Neural crest cell (in vitro differentiated cells): ENCODE results near the gene CCRL2. TPM values are rescaled to one million over a fixed set of nuclear protein-coding genes. Genes with fewer than 3 reads are reported as not detected.

Experiments used
- DNase-seq: peaks from one replicate; pipeline ENCODE4 v3.0.0; 2021; ENCODE audit warnings: low read depth, mixed read lengths, low spot score
- H3K27ac Mint-ChIP-seq: one replicate; pipeline ENCODE4 v1.8.0; 2021; ENCODE audit warnings: mild to moderate bottlenecking, mixed read lengths; ENCODE audit not compliant: unreplicated experiment
- H3K27me3 Mint-ChIP-seq: 2 replicates; pipeline ENCODE4 v1.8.0; 2021; ENCODE audit warnings: low read depth, mild to moderate bottlenecking, mixed read lengths
- H3K36me3 Mint-ChIP-seq: 2 replicates; pipeline ENCODE4 v1.8.0; 2021; ENCODE audit warnings: low read depth, mild to moderate bottlenecking, mixed read lengths
- H3K4me1 Mint-ChIP-seq: 2 replicates; pipeline ENCODE4 v1.8.0; 2021; ENCODE audit warnings: mixed read lengths
- H3K4me3 Mint-ChIP-seq: one replicate; pipeline ENCODE4 v1.8.0; 2021; ENCODE audit warnings: mild to moderate bottlenecking, mixed read lengths
- H3K9me3 Mint-ChIP-seq: 2 replicates; pipeline ENCODE4 v1.8.0; 2021; ENCODE audit warnings: mixed read lengths
- total RNA-seq: library from RNA; stranded (reverse); gene quantifications from 2 replicates; pipeline ENCODE4 v1.2.1, GENCODE V29; 2021
- TF ChIP-seq, protein P1 (sequence below): fragments of 200-600 bp; sonication (generic); conservative IDR thresholded peaks from 2 replicates; pipeline ENCODE4 v1.5.0; 2021; ENCODE audit warnings: antibody characterized with exemption, mild to moderate bottlenecking

The CCRL2 gene
- total RNA-seq, 1 donor from 2014 or later: not detected

DNA sequence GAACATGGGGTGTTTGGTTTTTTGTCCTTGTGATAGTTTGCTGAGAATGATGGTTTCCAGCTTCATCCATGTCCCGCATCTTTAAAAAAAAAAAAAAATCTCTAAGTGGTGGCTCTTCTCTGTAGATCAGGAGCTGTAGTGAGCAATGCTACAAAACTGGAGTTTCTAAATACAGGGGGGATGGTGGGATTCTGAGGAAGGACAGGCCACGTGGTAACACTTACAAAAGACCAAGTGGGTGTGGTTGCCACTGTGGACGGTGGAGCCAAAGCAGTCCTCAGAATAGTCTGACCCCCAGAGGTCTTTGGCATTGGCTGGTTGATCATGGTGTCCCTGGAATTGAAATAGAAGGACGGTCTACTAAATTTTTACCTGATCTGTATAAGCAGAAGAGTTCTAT lies 7.7 kb downstream of the CCRL2 start:
- H3K36me3 Mint-ChIP-seq: no peaks in the 10 kb centered on the region

GRCh38 chr3:46416125-46416810 lies 9.2 kb downstream of the CCRL2 start:
- Mint-ChIP-seq H3K4me1 (no peaks in the 10 kb centered on the region), H3K27me3 (no peaks in the 10 kb centered on the region), H3K27ac (no peak overlapping the region), H3K9me3 (no peaks in the 10 kb centered on the region), H3K36me3 (no peaks in the 10 kb centered on the region), H3K4me3 (no peak overlapping the region)
- DNase-seq: no peak
- TF ChIP-seq, protein P1, sequence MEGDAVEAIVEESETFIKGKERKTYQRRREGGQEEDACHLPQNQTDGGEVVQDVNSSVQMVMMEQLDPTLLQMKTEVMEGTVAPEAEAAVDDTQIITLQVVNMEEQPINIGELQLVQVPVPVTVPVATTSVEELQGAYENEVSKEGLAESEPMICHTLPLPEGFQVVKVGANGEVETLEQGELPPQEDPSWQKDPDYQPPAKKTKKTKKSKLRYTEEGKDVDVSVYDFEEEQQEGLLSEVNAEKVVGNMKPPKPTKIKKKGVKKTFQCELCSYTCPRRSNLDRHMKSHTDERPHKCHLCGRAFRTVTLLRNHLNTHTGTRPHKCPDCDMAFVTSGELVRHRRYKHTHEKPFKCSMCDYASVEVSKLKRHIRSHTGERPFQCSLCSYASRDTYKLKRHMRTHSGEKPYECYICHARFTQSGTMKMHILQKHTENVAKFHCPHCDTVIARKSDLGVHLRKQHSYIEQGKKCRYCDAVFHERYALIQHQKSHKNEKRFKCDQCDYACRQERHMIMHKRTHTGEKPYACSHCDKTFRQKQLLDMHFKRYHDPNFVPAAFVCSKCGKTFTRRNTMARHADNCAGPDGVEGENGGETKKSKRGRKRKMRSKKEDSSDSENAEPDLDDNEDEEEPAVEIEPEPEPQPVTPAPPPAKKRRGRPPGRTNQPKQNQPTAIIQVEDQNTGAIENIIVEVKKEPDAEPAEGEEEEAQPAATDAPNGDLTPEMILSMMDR: no peak

More for the DNA sequence above, 7.7 kb downstream of the CCRL2 start:
- Mint-ChIP-seq H3K4me3 (no peak overlapping the region), H3K27me3 (no peaks in the 10 kb centered on the region), H3K9me3 (no peaks in the 10 kb centered on the region), H3K27ac (no peak overlapping the region), H3K4me1 (peaks cover 5% of the 10 kb centered on the region)
- TF ChIP-seq, protein P1: no peak
- DNase-seq: no peak

DNA sequence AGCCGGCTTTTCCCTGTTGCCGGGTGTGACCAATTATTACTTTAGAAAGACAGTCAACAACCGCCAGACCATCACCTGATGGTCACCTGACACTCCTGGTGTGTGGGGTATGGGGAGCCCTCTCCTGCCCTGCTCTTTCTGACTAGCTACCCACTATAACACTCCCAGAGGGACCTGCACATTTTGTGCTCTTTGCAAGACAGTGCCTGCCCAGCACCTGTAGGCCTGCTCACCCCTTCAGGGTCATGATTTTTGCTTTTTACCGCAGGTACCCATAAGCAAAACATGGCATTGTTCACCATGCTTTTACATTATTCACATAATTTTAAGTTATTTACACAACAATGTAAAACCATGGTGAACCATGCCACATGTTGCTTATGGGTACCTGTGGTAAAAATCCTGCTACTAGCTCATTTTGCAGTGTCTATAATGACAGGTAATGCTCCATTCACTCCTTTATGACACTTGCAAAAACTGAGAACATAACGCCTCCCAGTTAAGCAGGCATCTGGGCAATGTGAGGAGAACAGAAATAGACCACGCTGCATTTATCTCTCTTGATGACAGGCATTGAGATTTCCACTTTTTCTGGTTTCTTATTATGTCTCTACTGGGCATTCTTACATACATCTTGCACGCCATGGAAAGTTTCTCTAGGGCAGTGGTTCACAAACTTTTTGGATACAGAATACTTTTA lies 9.9 kb downstream of the CCRL2 start:
- H3K36me3 Mint-ChIP-seq: no peaks in the 10 kb centered on the region

DNA sequence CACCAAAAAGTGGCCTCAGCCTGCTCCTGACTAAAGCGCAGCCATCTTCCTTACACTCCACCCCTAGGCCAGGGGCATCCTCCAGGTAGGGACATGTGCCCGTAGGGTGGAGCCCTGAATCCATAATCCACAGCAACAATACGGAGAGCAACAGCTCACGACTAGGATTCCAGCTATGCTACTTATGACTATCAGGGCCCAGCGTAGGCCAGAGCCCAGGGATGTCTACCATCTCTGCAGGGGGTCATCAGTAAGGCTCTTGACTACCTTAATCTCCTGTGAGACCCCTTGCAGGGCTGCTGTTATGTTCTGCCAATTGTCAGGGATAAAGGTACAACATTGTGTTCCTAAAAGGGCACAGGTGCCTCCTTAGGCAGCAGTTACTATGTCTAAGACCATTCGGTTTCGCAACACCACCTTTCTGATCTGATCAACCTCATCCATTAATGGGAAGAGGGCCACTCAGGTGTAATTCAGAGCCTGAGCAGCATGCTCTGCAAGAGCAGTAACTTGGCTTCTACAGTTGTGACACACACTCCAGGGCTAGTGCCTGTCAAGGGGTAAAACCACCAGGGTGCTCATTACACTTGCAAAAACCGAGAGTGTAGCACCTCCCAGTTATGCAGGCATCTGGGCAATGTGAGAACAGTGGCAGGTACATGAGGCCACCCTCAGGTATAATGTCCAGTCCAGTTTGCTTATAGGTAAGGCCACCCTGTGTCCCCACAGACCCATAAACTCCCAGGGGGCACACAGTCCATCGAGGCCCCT lies 11.0 kb downstream of the CCRL2 start:
- DNase-seq: no peak
- Mint-ChIP-seq H3K9me3 (no peaks in the 10 kb centered on the region), H3K27me3 (no peaks in the 10 kb centered on the region), H3K27ac (no peak overlapping the region), H3K4me3 (no peak overlapping the region), H3K36me3 (no peaks in the 10 kb centered on the region), H3K4me1 (no peaks in the 10 kb centered on the region)
- TF ChIP-seq, protein P1: no peak

More for the DNA sequence above, 9.9 kb downstream of the CCRL2 start:
- no peak for DNase-seq
- Mint-ChIP-seq H3K9me3 (no peaks in the 10 kb centered on the region), H3K27ac (no peak overlapping the region), H3K27me3 (no peaks in the 10 kb centered on the region), H3K4me3 (no peak overlapping the region), H3K4me1 (no peaks in the 10 kb centered on the region)
- TF ChIP-seq, protein P1: no peak

DNA sequence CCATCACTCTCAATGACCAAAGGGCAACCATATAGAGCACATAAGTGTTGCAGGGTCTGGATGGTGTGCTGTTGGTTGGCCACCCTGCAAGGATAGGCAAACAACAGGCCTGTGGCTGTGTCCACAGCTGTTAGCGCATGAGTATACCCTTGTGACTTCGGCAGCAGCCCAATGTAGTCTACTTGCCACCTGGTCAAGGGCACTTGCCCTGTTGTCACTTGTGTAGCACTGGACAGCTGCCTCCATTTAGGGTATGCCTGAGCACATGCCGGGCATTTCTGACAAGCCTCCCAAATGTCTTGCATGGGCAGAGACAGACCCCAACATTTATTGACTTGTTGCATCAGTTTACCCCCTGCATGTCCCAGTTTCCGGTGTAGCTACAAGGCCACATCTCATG lies 12.8 kb downstream of the CCRL2 start:
- Mint-ChIP-seq H3K27ac (no peak overlapping the region), H3K27me3 (no peaks in the 10 kb centered on the region), H3K4me1 (no peaks in the 10 kb centered on the region), H3K36me3 (no peaks in the 10 kb centered on the region), H3K4me3 (no peak overlapping the region), H3K9me3 (no peaks in the 10 kb centered on the region)
- DNase-seq: no peak
- TF ChIP-seq, protein P1: no peak
